IMR-90 (cell line): Measurements from ENCODE around the gene EYS. TPM values are rescaled to one million over a fixed set of nuclear protein-coding genes. Genes with fewer than 3 reads are reported as not detected.
A peak's percentile ranks its signal among the peaks of the same experiment; 100 is the strongest.

Experiments
- ATAC-seq: fragments of 200-7000 bp; cut with Tn5 transposase; 2 replicates; pipeline ENCODE4 v1.9.1; 2020; ENCODE audit warnings: low read depth, mild to moderate bottlenecking, moderate library complexity
- BruUV-seq: library from RNA; stranded (reverse); fragments of 400-500 nt; replicated peaks from 2 replicates; lab custom pipeline; 2021; lab: Mats Ljungman, UMichigan
- CTCF ChIA-PET: fragments of 300-600 bp; formaldehyde crosslinking; extraction: SDS; loops from one replicate; lab custom pipeline; 2021; ENCODE audit warnings: antibody characterized with exemption; lab: Yijun Ruan, JAX
- POLR2A ChIA-PET: fragments of 300-600 bp; sonication (Branson Sonifier 250); formaldehyde crosslinking; loops from one replicate; lab custom pipeline; 2022; ENCODE audit warnings: antibody characterized with exemption; ENCODE audit not compliant: unreplicated experiment; lab: Charles Lee
- DNase-seq: peaks from one replicate; pipeline ENCODE4 v3.0.0; 2013
- H2AFZ ChIP-seq: replicated peaks from 2 replicates; pipeline ENCODE3; 2013; ENCODE audit warnings: low read length, mild to moderate bottlenecking; ENCODE audit not compliant: poor library complexity
- H2AK5ac ChIP-seq: 2 replicates; pipeline ENCODE4 v1.6.1; 2013; ENCODE audit warnings: low read depth, low read length, inconsistent platforms
- H2AK9ac ChIP-seq: replicated peaks from 2 replicates; pipeline ENCODE3; 2013; ENCODE audit warnings: mild to moderate bottlenecking, low read depth, low read length, moderate library complexity; ENCODE audit not compliant: poor library complexity
- H2BK120ac ChIP-seq: 2 replicates; pipeline ENCODE4 v1.6.1; 2013; ENCODE audit warnings: low read depth, low read length, inconsistent platforms
- H2BK15ac ChIP-seq: 3 replicates; pipeline ENCODE4 v1.6.1; 2013; ENCODE audit warnings: low read depth, low read length, inconsistent platforms
- H2BK20ac ChIP-seq: 2 replicates; pipeline ENCODE4 v1.6.1; 2013; ENCODE audit warnings: low read depth, mild to moderate bottlenecking, inconsistent platforms, low read length, moderate library complexity
- H2BK5ac ChIP-seq: 2 replicates; pipeline ENCODE4 v1.6.1; 2013; ENCODE audit warnings: mild to moderate bottlenecking, low read depth, low read length, inconsistent platforms; ENCODE audit not compliant: poor library complexity, severe bottlenecking
- H3K14ac ChIP-seq: replicated peaks from 2 replicates; pipeline ENCODE4 v1.6.1; 2013; ENCODE audit warnings: low read depth, low read length, inconsistent platforms
- H3K18ac ChIP-seq: 2 replicates; pipeline ENCODE4 v1.6.1; 2013; ENCODE audit warnings: low read depth, low read length, control low read depth
- H3K23ac ChIP-seq: 2 replicates; pipeline ENCODE4 v1.6.1; 2013; ENCODE audit warnings: low read depth, low read length, inconsistent platforms
- H3K27ac ChIP-seq: 2 replicates; pipeline ENCODE4 v1.5.1; 2013; ENCODE audit warnings: mild to moderate bottlenecking, control low read depth, low read length; ENCODE audit not compliant: insufficient read depth
- H3K27me3 ChIP-seq: 2 replicates; pipeline ENCODE4 v1.6.1; 2013; ENCODE audit warnings: low read length; ENCODE audit not compliant: control insufficient read depth, insufficient read depth
- H3K36me3 ChIP-seq: 2 replicates; pipeline ENCODE4 v1.6.1; 2013; ENCODE audit warnings: low read length, mixed read lengths; ENCODE audit not compliant: control insufficient read depth, insufficient read depth
- H3K4ac ChIP-seq: 2 replicates; pipeline ENCODE4 v1.6.1; 2013; ENCODE audit warnings: low read depth, low read length, inconsistent platforms
- H3K4me1 ChIP-seq: 2 replicates; pipeline ENCODE4 v1.6.1; 2013; ENCODE audit warnings: low read length, mixed read lengths; ENCODE audit not compliant: control insufficient read depth, insufficient read depth
- H3K4me2 ChIP-seq: 2 replicates; pipeline ENCODE4 v1.6.1; 2013; ENCODE audit warnings: low read depth, mild to moderate bottlenecking, control low read depth, low read length, moderate library complexity
- H3K4me3 ChIP-seq: 2 replicates; pipeline ENCODE4 v1.5.1; 2013; ENCODE audit warnings: low read depth, mild to moderate bottlenecking, control low read depth, low read length, moderate library complexity; ENCODE audit not compliant: insufficient read depth
- H3K56ac ChIP-seq: 2 replicates; pipeline ENCODE4 v1.6.1; 2013; ENCODE audit warnings: low read length, inconsistent platforms; ENCODE audit not compliant: insufficient read depth; ENCODE audit errors: extremely low read depth
- H3K79me1 ChIP-seq, 2 experiments: 2 replicates each; pipeline ENCODE4 v1.6.1; 2013; ENCODE audit warnings: low read length in 2 of 2, inconsistent platforms in 1 of 2, low read depth in 1 of 2
- H3K9ac ChIP-seq: 2 replicates; pipeline ENCODE4 v1.6.1; 2013; ENCODE audit warnings: low read depth, low read length, control low read depth
- H3K9me1 ChIP-seq: 2 replicates; pipeline ENCODE4 v1.6.1; 2013; ENCODE audit warnings: low read length, inconsistent platforms; ENCODE audit not compliant: insufficient read depth
- H3K9me3 ChIP-seq: 2 replicates; pipeline ENCODE4 v1.6.1; 2013; ENCODE audit warnings: low read length; ENCODE audit not compliant: control insufficient read depth, insufficient read depth
- H4K20me1 ChIP-seq: 2 replicates; pipeline ENCODE4 v1.6.1; 2013; ENCODE audit warnings: low read length, inconsistent platforms; ENCODE audit not compliant: insufficient read depth
- H4K5ac ChIP-seq: 2 replicates; pipeline ENCODE4 v1.6.1; 2013; ENCODE audit warnings: mild to moderate bottlenecking, low read depth, low read length, control low read depth
- H4K8ac ChIP-seq, 2 experiments: 2 replicates each; pipeline ENCODE4 v1.6.1; 2013; ENCODE audit warnings: low read depth in 2 of 2, low read length in 2 of 2, control low read depth in 1 of 2, inconsistent platforms in 1 of 2
- H4K91ac ChIP-seq: 2 replicates; pipeline ENCODE4 v1.6.1; 2013; ENCODE audit warnings: low read depth, low read length, inconsistent platforms; ENCODE audit not compliant: insufficient read depth
- BHLHE40 ChIP-seq: fragments of 150-350 bp; IDR thresholded peaks from 2 replicates; pipeline ENCODE4 v1.6.1; 2016; ENCODE audit warnings: mild to moderate bottlenecking, low read depth, low read length
- CHD1 ChIP-seq: IDR thresholded peaks from 2 replicates; pipeline ENCODE4 v1.6.1; 2012; ENCODE audit warnings: low read depth, low read length, improper control_type of control experiment
- FOS ChIP-seq: fragments of 150-350 bp; IDR thresholded peaks from 2 replicates; pipeline ENCODE4 v1.6.1; 2016; ENCODE audit warnings: low read depth, low read length
- MAFK ChIP-seq: IDR thresholded peaks from 2 replicates; pipeline ENCODE4 v1.6.1; 2012; ENCODE audit warnings: low read depth, low read length, improper control_type of control experiment
- MAZ ChIP-seq: IDR thresholded peaks from 2 replicates; pipeline ENCODE4 v1.6.1; 2012; ENCODE audit warnings: low read depth, mild to moderate bottlenecking, low read length, improper control_type of control experiment, moderate library complexity, borderline replicate concordance
- MXI1 ChIP-seq: IDR thresholded peaks from 2 replicates; pipeline ENCODE4 v1.6.1; 2012; ENCODE audit warnings: low read depth, mild to moderate bottlenecking, low read length, moderate library complexity, borderline replicate concordance
- NFE2L2 ChIP-seq: fragments of 150-350 bp; IDR thresholded peaks from 2 replicates; pipeline ENCODE4 v1.6.1; 2016; ENCODE audit warnings: low read depth, mild to moderate bottlenecking, low read length
- POLR2A ChIP-seq: IDR thresholded peaks from 2 replicates; pipeline ENCODE4 v1.6.1; 2012; ENCODE audit warnings: mild to moderate bottlenecking, low read depth, low read length
- RAD21 ChIP-seq: IDR thresholded peaks from 2 replicates; pipeline ENCODE4 v1.6.1; 2012; ENCODE audit warnings: low read length, improper control_type of control experiment
- RCOR1 ChIP-seq: IDR thresholded peaks from 2 replicates; pipeline ENCODE4 v1.6.1; 2012; ENCODE audit warnings: mild to moderate bottlenecking, low read length, improper control_type of control experiment; ENCODE audit not compliant: insufficient replicate concordance
- RFX5 ChIP-seq: IDR thresholded peaks from 2 replicates; pipeline ENCODE4 v1.8.0; 2012; ENCODE audit warnings: low read depth, mild to moderate bottlenecking, low read length, moderate library complexity
- SMC3 ChIP-seq: fragments of 150-350 bp; IDR thresholded peaks from 2 replicates; pipeline ENCODE4 v1.6.1; 2016; ENCODE audit warnings: low read depth, mild to moderate bottlenecking, antibody characterized with exemption, low read length, moderate library complexity
- WGBS, 2 experiments: methylation state at CpG; one replicate each; pipeline versions ENCODE4 v1.1.5 to v1.1.7; 2013; ENCODE audit warnings: missing lambda C conversion rate in 2 of 2; ENCODE audit not compliant: insufficient read length in 1 of 2; ENCODE audit errors: extremely low coverage in 2 of 2; 5-methylcytosine and 5-hydroxymethylcytosine counted together
- dilution Hi-C: fragments of 300-500 bp; cut with HindIII; formaldehyde crosslinking; loops from one replicate; pipeline ENCODE4 v1.14.3; 2018; ENCODE audit warnings: low sequenced_read_pairs; ENCODE audit not compliant: unreplicated experiment
- in situ Hi-C: fragments of 300-500 bp; cut with MboI; formaldehyde crosslinking; loops from 3 replicates; pipeline ENCODE4 v1.14.3; 2019; ENCODE audit warnings: low sequenced_read_pairs, inconsistent platforms, mixed read lengths
- intact Hi-C: fragments of 100-400 bp; cut with micrococcal nuclease; formaldehyde crosslinking; loops from 2 replicates; pipeline ENCODE4 v1.10.0; 2022
- polyA plus RNA-seq, 3 experiments: library from polyadenylated mRNA; depleted of rRNA; stranded (reverse); fragments of >200 nt; gene quantifications; 2 replicates each; pipeline ENCODE4 v1.2.3, GENCODE V29; 2012; ENCODE audit warnings: low replicate concordance in 1 of 3
- total RNA-seq: library from RNA; depleted of rRNA; stranded (reverse); fragments of >200 nt; gene quantifications from 2 replicates; pipeline ENCODE4 v1.2.3, GENCODE V29; 2012
- TF ChIP-seq, protein P1 (sequence below): fragments of 150-350 bp; IDR thresholded peaks from 2 replicates; pipeline ENCODE4 v1.6.1; 2017; ENCODE audit warnings: mild to moderate bottlenecking, antibody characterized with exemption, low read length, low read depth
- TF ChIP-seq, protein P2 (sequence below): fragments of 150-350 bp; IDR thresholded peaks from 2 replicates; pipeline ENCODE4 v1.6.1; 2016; ENCODE audit warnings: low read depth, mild to moderate bottlenecking, low read length, moderate library complexity, borderline replicate concordance
- TF ChIP-seq, protein P3 (sequence below): conservative IDR thresholded peaks from 2 replicates; pipeline ENCODE4 v1.5.1; 2012; ENCODE audit warnings: mild to moderate bottlenecking, low read depth, low read length, improper control_type of control experiment

EYS gene
- total and polyA plus RNA-seq, 2 of the 4 experiments (the other 2 are of a cell fraction), result under 0.01 TPM; not detected in 1

DNA sequence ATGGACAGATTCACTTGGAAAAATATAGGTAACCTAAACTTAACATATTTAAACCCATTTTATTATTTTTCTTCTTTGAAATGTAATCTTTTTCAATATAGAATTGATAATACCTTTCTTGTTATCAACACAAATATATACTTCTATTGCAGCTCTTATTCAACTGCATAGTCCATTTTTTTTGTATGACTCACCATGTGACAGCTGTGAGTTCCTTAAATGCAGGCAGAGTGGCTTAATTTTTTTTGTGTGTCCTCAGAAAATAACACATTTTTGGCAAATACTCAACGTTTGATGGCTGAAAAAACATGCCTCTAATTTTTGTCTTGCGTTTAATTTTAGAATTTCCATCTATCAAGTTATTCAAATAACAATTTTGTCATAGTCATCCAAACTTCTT, 1616.7 kb downstream of the EYS start:
- Histone ChIP-seq H4K8ac (no peak overlapping the region), H4K5ac (no peak overlapping the region), H3K23ac (no peak overlapping the region), H2BK5ac (no peak overlapping the region), H3K18ac (no peak overlapping the region), H2AK9ac (no peak overlapping the region), H3K9me1 (0 out of 2 replicates have a peak, but pooled peaks cover 3% of the 10 kb centered on the region), H2BK20ac (no peak overlapping the region), H3K4me1 (no peaks in the 10 kb centered on the region), H3K9me3 (no peaks in the 10 kb centered on the region), H3K27me3 (no peaks in the 10 kb centered on the region), H2BK120ac (no peak overlapping the region), H4K91ac (no peak overlapping the region), H2AFZ (no peak overlapping the region), H3K9ac (no peak overlapping the region), H3K27ac (no peak overlapping the region), H3K4me3 (no peak overlapping the region), H3K36me3 (no peaks in the 10 kb centered on the region), H3K79me1 (no peaks in the 10 kb centered on the region), H2AK5ac (no peak overlapping the region), H4K20me1 (no peaks in the 10 kb centered on the region), H3K14ac (no peak overlapping the region), H2BK15ac (no peak overlapping the region), H3K4ac (no peak overlapping the region), H3K4me2 (no peak overlapping the region), H3K56ac (no peak overlapping the region)
- TF ChIP-seq POLR2A (no peak), MAFK (no peak), MAZ (no peak), RAD21 (no peak), BHLHE40 (no peak), NFE2L2 (no peak), MXI1 (no peak), SMC3 (no peak), FOS (no peak), RCOR1 (no peak), RFX5 (no peak), CHD1 (no peak)
- TF ChIP-seq, protein P1, sequence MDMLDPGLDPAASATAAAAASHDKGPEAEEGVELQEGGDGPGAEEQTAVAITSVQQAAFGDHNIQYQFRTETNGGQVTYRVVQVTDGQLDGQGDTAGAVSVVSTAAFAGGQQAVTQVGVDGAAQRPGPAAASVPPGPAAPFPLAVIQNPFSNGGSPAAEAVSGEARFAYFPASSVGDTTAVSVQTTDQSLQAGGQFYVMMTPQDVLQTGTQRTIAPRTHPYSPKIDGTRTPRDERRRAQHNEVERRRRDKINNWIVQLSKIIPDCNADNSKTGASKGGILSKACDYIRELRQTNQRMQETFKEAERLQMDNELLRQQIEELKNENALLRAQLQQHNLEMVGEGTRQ, result no peak
- TF ChIP-seq, protein P2, sequence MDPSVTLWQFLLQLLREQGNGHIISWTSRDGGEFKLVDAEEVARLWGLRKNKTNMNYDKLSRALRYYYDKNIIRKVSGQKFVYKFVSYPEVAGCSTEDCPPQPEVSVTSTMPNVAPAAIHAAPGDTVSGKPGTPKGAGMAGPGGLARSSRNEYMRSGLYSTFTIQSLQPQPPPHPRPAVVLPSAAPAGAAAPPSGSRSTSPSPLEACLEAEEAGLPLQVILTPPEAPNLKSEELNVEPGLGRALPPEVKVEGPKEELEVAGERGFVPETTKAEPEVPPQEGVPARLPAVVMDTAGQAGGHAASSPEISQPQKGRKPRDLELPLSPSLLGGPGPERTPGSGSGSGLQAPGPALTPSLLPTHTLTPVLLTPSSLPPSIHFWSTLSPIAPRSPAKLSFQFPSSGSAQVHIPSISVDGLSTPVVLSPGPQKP, result no peak
- TF ChIP-seq, protein P3, sequence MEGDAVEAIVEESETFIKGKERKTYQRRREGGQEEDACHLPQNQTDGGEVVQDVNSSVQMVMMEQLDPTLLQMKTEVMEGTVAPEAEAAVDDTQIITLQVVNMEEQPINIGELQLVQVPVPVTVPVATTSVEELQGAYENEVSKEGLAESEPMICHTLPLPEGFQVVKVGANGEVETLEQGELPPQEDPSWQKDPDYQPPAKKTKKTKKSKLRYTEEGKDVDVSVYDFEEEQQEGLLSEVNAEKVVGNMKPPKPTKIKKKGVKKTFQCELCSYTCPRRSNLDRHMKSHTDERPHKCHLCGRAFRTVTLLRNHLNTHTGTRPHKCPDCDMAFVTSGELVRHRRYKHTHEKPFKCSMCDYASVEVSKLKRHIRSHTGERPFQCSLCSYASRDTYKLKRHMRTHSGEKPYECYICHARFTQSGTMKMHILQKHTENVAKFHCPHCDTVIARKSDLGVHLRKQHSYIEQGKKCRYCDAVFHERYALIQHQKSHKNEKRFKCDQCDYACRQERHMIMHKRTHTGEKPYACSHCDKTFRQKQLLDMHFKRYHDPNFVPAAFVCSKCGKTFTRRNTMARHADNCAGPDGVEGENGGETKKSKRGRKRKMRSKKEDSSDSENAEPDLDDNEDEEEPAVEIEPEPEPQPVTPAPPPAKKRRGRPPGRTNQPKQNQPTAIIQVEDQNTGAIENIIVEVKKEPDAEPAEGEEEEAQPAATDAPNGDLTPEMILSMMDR, result no peak
- ChIA-PET CTCF (no interaction called here), POLR2A (no interaction called here)
- dilution Hi-C loops, result no loop called here
- in situ Hi-C loops, result no loop called here
- DNase-seq, result peak; percentile 37
- BruUV-seq, result no TSS peak
- no peak for ATAC-seq
- WGBS, 2 experiments, result 50% methylated on average over 1 of the region's 2 CpGs; no CpG with 5 or more reads in 1 of the 2 experiments
- intact Hi-C loops, result no loop called here
